Stomach (tissue), 9 donors: ENCODE measurements around the gene EML5. TPM values are rescaled to one million over a fixed set of nuclear protein-coding genes. Genes with fewer than 3 reads are reported as not detected.
A peak's percentile ranks its signal among the peaks of the same experiment; 100 is the strongest.

Source experiments
- DNase-seq, 2 donors: peaks; one replicate each; pipeline versions ENCODE4 v3.0.0 to v3.0.0-alpha.2; 2013 to 2019
- H3K27ac ChIP-seq, 5 donors: fragments of 200-600 bp in 4 of 5; sonication (generic) in 4 of 5; one replicate each; pipeline ENCODE4 v1.5.1; 2013 to 2019; ENCODE audit warnings: mild to moderate bottlenecking in 1 of 5, moderate library complexity in 1 of 5
- H3K27me3 ChIP-seq, 3 donors: fragments of 200-600 bp; sonication (generic); one replicate each; pipeline ENCODE4 v1.5.1; 2017 to 2019; ENCODE audit warnings: mixed run types in 1 of 3
- H3K36me3 ChIP-seq, 4 donors: fragments of 200-600 bp; sonication (generic); 1 replicate in 3 of 4; 2 replicates in 1 of 4; pipeline ENCODE4 v1.5.1; 2016 to 2019
- H3K4me1 ChIP-seq, 4 donors: fragments of 200-600 bp; sonication (generic); one replicate each; pipeline ENCODE4 v1.5.1; 2016 to 2019
- H3K4me3 ChIP-seq, 4 donors: fragments of 200-600 bp; sonication (generic) in 3 of 4; one replicate each; pipeline ENCODE4 v1.5.1; 2016 to 2019; ENCODE audit warnings: mild to moderate bottlenecking in 1 of 4
- H3K9me3 ChIP-seq, 4 donors: fragments of 200-600 bp; sonication (generic); one replicate each; pipeline ENCODE4 v1.5.1; 2016 to 2019
- EP300 ChIP-seq: sonication (generic); formaldehyde crosslinking; IDR thresholded peaks from one replicate; pipeline ENCODE4 v1.6.1; 2017; ENCODE audit warnings: antibody characterized with exemption
- POLR2A ChIP-seq, 4 donors: fragments of 450-650 bp; IDR thresholded peaks; one replicate each; pipeline ENCODE4 v1.6.1; 2016; ENCODE audit warnings: antibody characterized with exemption in 4 of 4, control low read depth in 2 of 4, mild to moderate bottlenecking in 1 of 4, moderate library complexity in 1 of 4
- POLR2AphosphoS5 ChIP-seq, 3 donors: sonication (generic); formaldehyde crosslinking; IDR thresholded peaks; one replicate each; pipeline ENCODE4 v1.6.1; 2016; ENCODE audit warnings: antibody characterized with exemption in 3 of 3
- whole genome bisulfite sequencing, 5 donors: extraction: QIAGEN DNeasy Blood & Tissue Kit in 3 of 5; methylation state at CpG; one replicate each; pipeline versions ENCODE4 v1.1.5 to v1.1.7; 2013 to 2018; 5-methylcytosine and 5-hydroxymethylcytosine counted together
- intact Hi-C: fragments of 100-400 bp; cut with DNase I; formaldehyde crosslinking; loops from one replicate; pipeline ENCODE4 v1.15.1; 2023; ENCODE audit warnings: low total_unique reads
- polyA plus RNA-seq, 3 donors: library from polyadenylated mRNA; stranded (reverse); fragments of 200-250 nt; gene quantifications; one replicate each; pipeline ENCODE4 v1.2.3, GENCODE V29; 2013
- total RNA-seq, 5 donors: library from RNA; depleted of rRNA; stranded (reverse); fragments of >200 nt; gene quantifications; one replicate each; pipeline versions ENCODE4 v1.1.0 to v1.2.3, GENCODE V29; 2014 to 2016
- TF ChIP-seq, protein P1 (sequence below), 7 experiments: fragments of 450-650 bp in 4 of 7; fragments of 200-600 bp in 3 of 7; sonication (generic) in 3 of 7; IDR thresholded peaks; one replicate each; pipeline ENCODE4 v1.5.1; 2016 to 2019; ENCODE audit warnings: antibody characterized with exemption in 7 of 7, control low read depth in 2 of 7, mild to moderate bottlenecking in 1 of 7
- donor health status: healthy with polysubstance abuse.
- donor health status: Bipolar disorder and iron deficiency.
- donor health status: healthy.

The EML5 gene
- total and polyA plus RNA-seq, 8 donors: 0.19 to 10.3 (median 0.92) TPM; not detected in 1

DNA sequence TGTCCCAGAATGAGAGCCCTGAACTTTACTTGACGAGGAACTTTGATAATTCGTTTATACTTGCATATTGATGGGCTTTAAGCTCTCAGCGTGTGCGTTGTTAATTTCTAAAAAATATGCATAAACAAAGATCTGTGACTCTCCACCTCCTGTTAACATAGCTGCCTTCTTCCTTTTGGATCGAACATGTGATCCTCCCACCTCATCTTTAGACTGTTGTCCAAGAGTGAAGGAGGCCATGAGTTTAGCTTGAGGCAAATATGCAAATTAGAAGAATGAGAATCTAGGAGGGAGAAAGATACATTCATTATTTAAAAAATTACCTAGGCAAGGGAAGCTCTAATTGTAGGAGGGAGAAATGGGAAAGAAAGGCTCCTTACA, 32.3 kb upstream of the EML5 start:
- H3K36me3 ChIP-seq: no peaks in the 10 kb centered on the region
- intact Hi-C loops: no loop called here
- H3K9me3 ChIP-seq: no peaks in the 10 kb centered on the region
- DNase-seq: peak in 1 of 2 donors; percentile 14
- H3K4me1 ChIP-seq: peaks cover 0 to 32% (median 18%) of the 10 kb centered on the region in 4 donors
- H3K4me3 ChIP-seq: peak overlapping the region; percentile 69 to 87 (median 80)
- 1 to 8% (median 7%) methylated on average over 5 of the region's 5 CpGs for WGBS, 5 donors
- peak overlapping the region; percentile 77 to 91 (median 86) for H3K27ac ChIP-seq
- no peaks in the 10 kb centered on the region for H3K27me3 ChIP-seq
- TF ChIP-seq, protein P1, sequence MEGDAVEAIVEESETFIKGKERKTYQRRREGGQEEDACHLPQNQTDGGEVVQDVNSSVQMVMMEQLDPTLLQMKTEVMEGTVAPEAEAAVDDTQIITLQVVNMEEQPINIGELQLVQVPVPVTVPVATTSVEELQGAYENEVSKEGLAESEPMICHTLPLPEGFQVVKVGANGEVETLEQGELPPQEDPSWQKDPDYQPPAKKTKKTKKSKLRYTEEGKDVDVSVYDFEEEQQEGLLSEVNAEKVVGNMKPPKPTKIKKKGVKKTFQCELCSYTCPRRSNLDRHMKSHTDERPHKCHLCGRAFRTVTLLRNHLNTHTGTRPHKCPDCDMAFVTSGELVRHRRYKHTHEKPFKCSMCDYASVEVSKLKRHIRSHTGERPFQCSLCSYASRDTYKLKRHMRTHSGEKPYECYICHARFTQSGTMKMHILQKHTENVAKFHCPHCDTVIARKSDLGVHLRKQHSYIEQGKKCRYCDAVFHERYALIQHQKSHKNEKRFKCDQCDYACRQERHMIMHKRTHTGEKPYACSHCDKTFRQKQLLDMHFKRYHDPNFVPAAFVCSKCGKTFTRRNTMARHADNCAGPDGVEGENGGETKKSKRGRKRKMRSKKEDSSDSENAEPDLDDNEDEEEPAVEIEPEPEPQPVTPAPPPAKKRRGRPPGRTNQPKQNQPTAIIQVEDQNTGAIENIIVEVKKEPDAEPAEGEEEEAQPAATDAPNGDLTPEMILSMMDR (IDR thresholded peaks at IDR 0.05): no peak
- TF ChIP-seq POLR2AphosphoS5 (IDR thresholded peaks at IDR 0.05) (no peak), POLR2A (IDR thresholded peaks at IDR 0.05) (no peak), EP300 (no peak)

DNA sequence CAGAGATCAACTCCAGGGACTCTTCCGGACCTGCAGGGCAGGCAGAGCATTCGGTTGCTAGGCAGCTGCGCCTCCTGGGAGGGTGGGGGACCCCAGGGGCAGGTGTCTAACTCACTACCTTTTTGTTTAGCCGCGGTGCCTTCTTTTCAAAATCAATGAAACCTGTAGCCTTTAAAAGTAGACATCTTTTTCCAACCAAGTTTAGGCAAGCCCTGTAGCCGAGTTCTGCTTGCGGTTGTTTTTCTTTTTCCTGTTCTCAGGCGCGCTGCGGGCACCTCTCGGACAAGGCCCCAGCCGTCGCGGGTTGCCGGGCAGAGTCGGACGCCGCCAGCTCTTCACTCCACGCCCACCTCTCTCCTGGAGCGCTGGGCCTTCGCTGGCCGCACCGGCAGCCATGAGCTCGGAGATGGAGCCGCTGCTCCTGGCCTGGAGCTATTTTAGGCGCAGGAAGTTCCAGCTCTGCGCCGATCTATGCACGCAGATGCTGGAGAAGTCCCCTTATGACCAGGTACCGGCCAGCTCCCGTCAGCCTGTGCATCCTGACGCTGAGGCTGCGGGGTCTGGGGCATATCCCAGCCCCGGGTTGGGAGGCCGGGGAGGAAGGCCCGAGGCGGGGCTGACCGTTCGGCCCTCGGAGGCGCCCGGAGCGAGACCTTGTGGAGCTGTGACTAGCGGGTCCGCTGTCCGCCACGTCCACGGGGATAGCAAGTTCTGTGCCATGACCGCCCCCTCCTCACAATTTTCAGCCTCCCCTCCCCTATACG, 31.7 kb upstream of the EML5 start, which contains the start of gene TTC8:
Gene TTC8 (plus strand): TSS at position 338 of the 764 bp plus-strand sequence. CDS start 57 bp downstream, at position 395.
- no peaks in the 10 kb centered on the region for H3K9me3 ChIP-seq
- WGBS, 5 donors: 0 to 2% (median 1%) methylated on average over 22 to 50 of the region's 50 CpGs
- H3K27me3 ChIP-seq: no peaks in the 10 kb centered on the region
- TF ChIP-seq POLR2A (IDR thresholded peaks at IDR 0.05): no peak
- TF ChIP-seq, protein P1 (IDR thresholded peaks at IDR 0.05): no peak
- TF ChIP-seq EP300: no peak
- peak; percentile 4 to 82 (median 81) for TF ChIP-seq POLR2AphosphoS5 (IDR thresholded peaks at IDR 0.05)
- peak within 1 kb of the TSS; percentile 77 to 91 (median 86) for H3K27ac ChIP-seq
- peaks cover 0 to 29% (median 16%) of the 10 kb centered on the region in 4 donors for H3K4me1 ChIP-seq
- intact Hi-C loops: no loop called here
- peak within 1 kb of the TSS; percentile 69 to 87 (median 80) for H3K4me3 ChIP-seq
- DNase-seq: peak; percentile 85 to 97
- no peaks in the 10 kb centered on the region for H3K36me3 ChIP-seq

DNA sequence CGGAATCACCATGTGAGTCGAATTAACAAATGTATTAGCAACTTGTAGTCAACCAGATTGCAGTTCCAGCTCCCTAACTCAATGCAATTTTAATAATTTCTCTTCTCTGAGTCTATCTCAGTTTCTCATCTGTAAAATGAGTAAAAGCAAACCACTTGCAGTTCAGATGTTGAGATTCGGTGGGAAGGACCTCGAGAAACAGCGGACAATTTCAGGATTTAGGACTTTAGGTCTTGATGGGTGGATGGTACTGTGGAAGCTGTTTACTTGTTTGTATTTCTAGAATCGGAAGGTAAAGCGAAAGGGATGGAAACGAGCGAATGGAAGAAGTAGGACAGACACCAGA, 31.2 kb upstream of the EML5 start:
- 6 to 7% (median 6%) methylated on average over 9 of the region's 9 CpGs for WGBS, 5 donors
- Histone ChIP-seq H3K9me3 (no peaks in the 10 kb centered on the region), H3K27me3 (peaks cover 0 to under 1% (median 0%) of the 10 kb centered on the region in 3 donors), H3K4me1 (peaks cover 0 to 23% (median 14%) of the 10 kb centered on the region in 4 donors), H3K36me3 (no peaks in the 10 kb centered on the region), H3K4me3 (peak overlapping the region; percentile 69 to 87 (median 80)), H3K27ac (peak overlapping the region; percentile 77 to 91 (median 86))
- intact Hi-C loops: no loop called here
- no peak for TF ChIP-seq POLR2AphosphoS5 (IDR thresholded peaks at IDR 0.05)
- TF ChIP-seq POLR2A (IDR thresholded peaks at IDR 0.05): no peak
- TF ChIP-seq, protein P1 (IDR thresholded peaks at IDR 0.05): no peak
- TF ChIP-seq EP300: no peak
- DNase-seq: no peak

DNA sequence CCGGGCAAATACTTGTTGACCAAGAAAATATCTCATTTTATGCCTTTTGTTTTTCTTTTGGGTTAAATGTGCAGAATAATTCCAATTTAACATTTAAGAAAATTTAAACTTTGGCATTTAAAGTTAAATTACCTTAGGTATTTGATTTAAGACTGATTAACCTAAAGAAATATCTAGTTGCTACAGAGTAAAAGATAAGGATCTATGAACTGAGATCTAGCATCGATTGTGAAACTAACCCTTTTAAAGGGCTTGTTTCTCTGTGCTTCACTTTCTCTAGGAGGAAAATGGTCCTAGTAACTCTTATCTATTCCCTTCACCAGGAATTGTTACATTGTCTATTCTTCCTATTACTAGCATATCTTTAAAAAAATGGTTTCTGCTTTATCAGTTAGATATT, 29.1 kb upstream of the EML5 start:
- no peak for TF ChIP-seq POLR2A (IDR thresholded peaks at IDR 0.05)
- no peak for TF ChIP-seq POLR2AphosphoS5 (IDR thresholded peaks at IDR 0.05)
- TF ChIP-seq, protein P1 (IDR thresholded peaks at IDR 0.05): no peak
- no peaks in the 10 kb centered on the region for H3K9me3 ChIP-seq
- no peak for DNase-seq
- peaks cover 0 to 20% (median 14%) of the 10 kb centered on the region in 4 donors for H3K4me1 ChIP-seq
- H3K27me3 ChIP-seq: peaks cover 0 to 5% (median 0%) of the 10 kb centered on the region in 3 donors
- H3K27ac ChIP-seq: no peak overlapping the region
- 57 to 66% (median 65%) methylated on average over 2 of the region's 2 CpGs for WGBS, 5 donors
- no peaks in the 10 kb centered on the region for H3K36me3 ChIP-seq
- H3K4me3 ChIP-seq: no peak overlapping the region
- intact Hi-C loops: no loop called here
